GM21737 (cell line): Measurements from ENCODE around the gene CHRM3.

Experiments used
- ATAC-seq: cut with Tn5 transposase; IDR thresholded peaks from one replicate; pipeline ENCODE4 v1.9.1; 2021; ENCODE audit warnings: mild to moderate bottlenecking, moderate library complexity; ENCODE audit not compliant: unreplicated experiment

CHRM3 gene

DNA sequence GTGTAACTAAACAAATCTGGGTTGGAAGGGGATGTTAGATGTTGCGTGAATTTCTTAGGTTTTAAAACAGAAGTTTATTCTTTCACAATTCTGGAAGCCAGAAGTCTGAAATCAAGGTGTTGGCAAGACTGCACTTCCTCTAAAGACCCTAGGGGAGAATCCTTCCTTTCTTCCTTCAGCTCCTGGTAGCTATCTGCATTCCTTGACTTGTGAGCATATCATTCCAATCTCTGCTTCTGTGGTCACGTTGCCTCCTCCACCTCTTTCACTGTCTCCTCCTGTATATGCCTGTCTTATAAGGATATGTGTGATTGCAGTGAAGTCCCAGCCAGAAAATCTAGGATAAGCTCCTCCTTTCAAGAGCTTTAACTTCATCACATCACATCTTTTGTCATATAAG, 7.7 kb downstream of the CHRM3 start:
- ATAC-seq, result no peak

DNA sequence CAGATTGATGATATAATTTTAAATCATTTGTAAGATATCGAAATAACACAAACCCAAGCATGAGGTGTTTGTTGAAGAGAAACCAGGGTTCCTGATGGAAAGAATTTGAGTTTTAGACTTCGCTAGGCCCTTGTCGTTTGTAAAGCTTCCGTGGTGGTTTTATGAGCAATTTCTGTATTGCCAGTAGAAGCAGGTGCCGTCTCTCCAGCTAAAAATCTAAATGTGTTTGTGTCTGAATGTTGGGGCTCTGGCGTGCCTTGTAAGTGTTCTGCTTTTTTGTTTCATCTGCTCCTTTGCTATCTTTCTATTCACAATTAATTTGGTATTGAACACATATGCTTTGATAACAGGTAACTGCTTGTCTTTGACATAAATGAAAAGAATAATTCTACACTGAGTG, 27.5 kb downstream of the CHRM3 start:
- no peak for ATAC-seq

DNA sequence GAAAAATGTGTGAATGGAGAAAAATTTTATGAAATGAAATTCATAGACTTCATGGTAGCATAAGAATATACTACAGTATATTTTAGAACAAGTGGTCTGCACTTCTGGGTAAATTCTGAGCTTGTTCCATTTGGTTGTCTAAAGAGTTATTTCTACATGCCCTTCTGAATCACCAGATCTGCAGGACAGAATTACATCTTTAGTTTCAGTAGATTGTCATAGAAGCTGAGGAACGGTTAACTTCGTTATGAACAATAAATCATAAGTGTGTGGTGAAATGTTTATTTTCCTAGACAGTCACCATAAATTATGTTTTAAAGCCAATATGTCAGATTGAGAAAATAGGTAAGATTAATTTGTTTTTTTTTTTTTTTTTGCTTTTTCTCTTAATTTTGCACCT, 30.9 kb downstream of the CHRM3 start:
- no peak for ATAC-seq

- ATAC-seq, result no peak
Measured at GRCh38 chr1:239417986-239418640, 31.7 kb downstream of the CHRM3 start.

DNA sequence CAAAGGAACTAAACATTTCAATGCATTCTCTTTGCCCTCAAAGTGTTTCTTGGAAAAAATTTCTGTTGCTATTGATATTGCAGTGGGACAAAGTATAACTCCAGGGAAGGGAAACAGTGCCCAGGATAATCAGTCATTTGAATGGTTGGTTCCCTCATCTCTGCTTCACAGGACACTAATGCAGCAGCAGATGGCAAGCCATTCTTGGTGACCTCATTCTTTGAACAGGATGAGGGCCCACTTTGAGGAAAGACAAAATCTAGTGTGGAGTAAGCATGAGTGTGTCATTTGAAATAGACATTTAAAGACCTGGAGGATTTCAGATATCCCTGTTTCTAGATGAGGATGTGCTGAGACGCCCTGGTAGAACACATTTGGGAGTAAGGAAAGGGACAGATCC, 32.3 kb downstream of the CHRM3 start:
- no peak for ATAC-seq

GRCh38 chr1:239421811-239422210, 35.4 kb downstream of the CHRM3 start:
- no peak for ATAC-seq

- no peak for ATAC-seq
Measured at GRCh38 chr1:239422818-239423217, 36.5 kb downstream of the CHRM3 start.

DNA sequence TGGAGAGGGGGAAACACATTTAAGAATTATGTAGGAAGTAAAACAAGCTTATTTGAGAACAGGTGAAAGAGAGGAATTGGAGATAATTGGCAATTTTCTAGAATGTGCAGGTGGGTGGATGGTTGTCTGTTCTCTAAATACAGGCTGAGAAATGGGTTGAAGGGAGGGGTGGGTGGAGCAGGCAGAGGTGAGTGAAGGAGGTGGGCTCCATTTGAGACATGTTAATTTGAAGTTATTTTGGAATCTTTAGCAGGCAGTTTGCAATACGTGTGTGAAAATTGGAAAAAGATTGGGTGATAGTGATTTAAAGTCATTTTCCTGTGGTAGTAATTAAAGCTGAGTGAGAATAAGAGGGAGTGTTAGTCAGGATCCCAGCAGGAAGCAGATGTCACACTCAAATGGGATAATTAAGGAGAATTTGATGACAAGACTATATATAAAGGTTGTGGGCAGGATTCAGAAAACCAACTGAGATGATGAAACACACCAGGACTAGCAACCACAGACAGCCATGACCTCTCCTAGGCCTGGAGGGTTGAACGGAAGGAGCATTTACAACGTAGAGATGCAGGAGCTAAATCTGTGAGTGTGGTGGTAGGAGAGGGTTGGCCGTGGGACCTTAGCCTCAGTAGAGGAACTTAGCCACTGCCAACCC, 40.6 kb downstream of the CHRM3 start:
- ATAC-seq, result no peak

DNA sequence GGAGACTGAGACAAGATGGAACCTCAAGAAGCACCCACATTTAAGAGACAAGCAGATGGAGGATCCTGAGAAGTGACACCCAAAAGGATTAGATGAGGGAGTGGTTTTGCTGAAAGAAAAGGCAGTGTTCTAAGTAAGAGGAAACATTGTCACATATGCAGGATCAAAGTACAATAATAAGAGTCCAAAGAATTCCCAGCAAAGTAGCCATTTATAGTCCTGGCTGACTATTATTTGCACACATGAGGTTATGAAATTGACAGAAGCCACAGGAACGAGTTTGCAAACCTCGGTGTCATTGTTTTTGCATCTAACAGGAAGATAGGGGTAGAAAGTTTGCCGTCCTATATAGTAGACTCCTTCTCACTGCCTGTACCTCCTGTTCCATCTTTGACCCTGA, 41.3 kb downstream of the CHRM3 start:
- ATAC-seq, result no peak

GRCh38 chr1:239428120-239428710, 41.8 kb downstream of the CHRM3 start:
- no peak for ATAC-seq

- no peak for ATAC-seq
Measured at GRCh38 chr1:239429163-239429562, 42.8 kb downstream of the CHRM3 start.

GRCh38 chr1:239432255-239432654, 45.9 kb downstream of the CHRM3 start:
- ATAC-seq, result no peak

GRCh38 chr1:239434181-239434580, 47.8 kb downstream of the CHRM3 start:
- no peak for ATAC-seq
